ENCODE measurements around the gene AADAT.
"Not testable (repeated sequence)": the region's sequence is repeated elsewhere in the genome, so short reads cannot be mapped to it uniquely, and the experiment has no call there.

AADAT gene

GRCh38 chr4:170089668-170090351 is at the start of gene AADAT:
AADAT (minus strand) TSS chr4:170089956; CDS start chr4:170089690, 266 bp downstream.
- no peaks in the 10 kb centered on the region for H3K27me3 ChIP-seq (ENCODE audit: control insufficient read depth in 1 of 2, insufficient read depth in 2 of 2, low read length in 2 of 2)
- H3K36me3 ChIP-seq (ENCODE audit: control insufficient read depth in 2 of 2, insufficient read depth in 2 of 2, low read length in 2 of 2), result peaks cover 0 to under 1% of the 10 kb centered on the region in 2 donors
- peak within 1 kb of the TSS; percentile 89 to 96 for H3K4me3 ChIP-seq (ENCODE audit: low read length in 2 of 2)
- H3K27ac ChIP-seq (ENCODE audit: low read length), result peak within 1 kb of the TSS; percentile 2
- H3K9me3 ChIP-seq (ENCODE audit: control insufficient read depth in 2 of 2, low read length in 2 of 2), result no peaks in the 10 kb centered on the region
- peaks cover 12% of the 10 kb centered on the region for H3K4me1 ChIP-seq (ENCODE audit: control insufficient read depth, insufficient read depth, low read length)
- peak within 1 kb of the TSS; percentile 65 to 80 for H3K9ac ChIP-seq (ENCODE audit: low read length in 2 of 2)

GRCh38 chr4:170138580-170139194 is 48.9 kb upstream of the AADAT start:
- no peaks in the 10 kb centered on the region for H3K4me1 ChIP-seq (ENCODE audit: control insufficient read depth, insufficient read depth, low read length)
- H3K27me3 ChIP-seq (ENCODE audit: control insufficient read depth in 1 of 2, insufficient read depth in 2 of 2, low read length in 2 of 2), result no peaks in the 10 kb centered on the region
- no peak overlapping the region for H3K4me3 ChIP-seq (ENCODE audit: low read length in 2 of 2)
- H3K9me3 ChIP-seq (ENCODE audit: control insufficient read depth in 2 of 2, low read length in 2 of 2), result peaks cover 0 to 6% of the 10 kb centered on the region in 2 donors
- no peaks in the 10 kb centered on the region for H3K36me3 ChIP-seq (ENCODE audit: control insufficient read depth in 2 of 2, insufficient read depth in 2 of 2, low read length in 2 of 2)
- no peak overlapping the region for H3K9ac ChIP-seq (ENCODE audit: low read length in 2 of 2)
- H3K27ac ChIP-seq (ENCODE audit: low read length), result no peak overlapping the region

GRCh38 chr4:170137927-170138326 is 48.2 kb upstream of the AADAT start:
- no peak overlapping the region for H3K27ac ChIP-seq (ENCODE audit: low read length)
- no peak overlapping the region for H3K4me3 ChIP-seq (ENCODE audit: low read length in 2 of 2)
- H3K9me3 ChIP-seq (ENCODE audit: control insufficient read depth in 2 of 2, low read length in 2 of 2), result peaks cover 6 to 7% of the 10 kb centered on the region in 2 donors
- H3K36me3 ChIP-seq (ENCODE audit: control insufficient read depth in 2 of 2, insufficient read depth in 2 of 2, low read length in 2 of 2), result no peaks in the 10 kb centered on the region
- no peaks in the 10 kb centered on the region for H3K27me3 ChIP-seq (ENCODE audit: control insufficient read depth in 1 of 2, insufficient read depth in 2 of 2, low read length in 2 of 2)
- H3K9ac ChIP-seq (ENCODE audit: low read length in 2 of 2), result no peak overlapping the region
- no peaks in the 10 kb centered on the region for H3K4me1 ChIP-seq (ENCODE audit: control insufficient read depth, insufficient read depth, low read length)

- peaks cover 6 to 9% of the 10 kb centered on the region in 2 donors for H3K9me3 ChIP-seq (ENCODE audit: control insufficient read depth in 2 of 2, low read length in 2 of 2)
- H3K9ac ChIP-seq (ENCODE audit: low read length in 2 of 2), result no peak overlapping the region
- H3K27ac ChIP-seq (ENCODE audit: low read length), result no peak overlapping the region
- H3K36me3 ChIP-seq (ENCODE audit: control insufficient read depth in 2 of 2, insufficient read depth in 2 of 2, low read length in 2 of 2), result no peaks in the 10 kb centered on the region
- no peak overlapping the region for H3K4me3 ChIP-seq (ENCODE audit: low read length in 2 of 2)
- H3K4me1 ChIP-seq (ENCODE audit: control insufficient read depth, insufficient read depth, low read length), result no peaks in the 10 kb centered on the region
- no peaks in the 10 kb centered on the region for H3K27me3 ChIP-seq (ENCODE audit: control insufficient read depth in 1 of 2, insufficient read depth in 2 of 2, low read length in 2 of 2)
These were observed 47.7 kb upstream of the AADAT start for GRCh38 chr4:170137466-170137865.

- no peak overlapping the region for H3K9ac ChIP-seq (ENCODE audit: low read length in 2 of 2)
- H3K27ac ChIP-seq (ENCODE audit: low read length), result no peak overlapping the region
These were observed 45.1 kb upstream of the AADAT start for GRCh38 chr4:170134821-170135220.

GRCh38 chr4:170128219-170128804 is 38.6 kb upstream of the AADAT start:
- H3K27ac ChIP-seq (ENCODE audit: low read length), result no peak overlapping the region
- H3K9me3 ChIP-seq (ENCODE audit: control insufficient read depth in 2 of 2, low read length in 2 of 2), result peaks cover 0 to 8% of the 10 kb centered on the region in 2 donors
- no peaks in the 10 kb centered on the region for H3K27me3 ChIP-seq (ENCODE audit: control insufficient read depth in 1 of 2, insufficient read depth in 2 of 2, low read length in 2 of 2)
- H3K4me3 ChIP-seq (ENCODE audit: low read length in 2 of 2), result no peak overlapping the region
- H3K9ac ChIP-seq (ENCODE audit: low read length in 2 of 2), result no peak overlapping the region
- H3K4me1 ChIP-seq (ENCODE audit: control insufficient read depth, insufficient read depth, low read length), result no peaks in the 10 kb centered on the region
- no peaks in the 10 kb centered on the region for H3K36me3 ChIP-seq (ENCODE audit: control insufficient read depth in 2 of 2, insufficient read depth in 2 of 2, low read length in 2 of 2)

More at GRCh38 chr4:170134821-170135220, 45.1 kb upstream of the AADAT start:
- H3K27me3 ChIP-seq (ENCODE audit: control insufficient read depth in 1 of 2, insufficient read depth in 2 of 2, low read length in 2 of 2), result no peaks in the 10 kb centered on the region
- no peak overlapping the region for H3K4me3 ChIP-seq (ENCODE audit: low read length in 2 of 2)
- no peaks in the 10 kb centered on the region for H3K4me1 ChIP-seq (ENCODE audit: control insufficient read depth, insufficient read depth, low read length)
- peaks cover 6 to 10% of the 10 kb centered on the region in 2 donors for H3K9me3 ChIP-seq (ENCODE audit: control insufficient read depth in 2 of 2, low read length in 2 of 2)
- H3K36me3 ChIP-seq (ENCODE audit: control insufficient read depth in 2 of 2, insufficient read depth in 2 of 2, low read length in 2 of 2), result no peaks in the 10 kb centered on the region

- Histone ChIP-seq H3K27ac (ENCODE audit: low read length) (no peak overlapping the region), H3K36me3 (ENCODE audit: control insufficient read depth in 2 of 2, insufficient read depth in 2 of 2, low read length in 2 of 2) (no peaks in the 10 kb centered on the region), H3K4me3 (ENCODE audit: low read length in 2 of 2) (no peak overlapping the region), H3K4me1 (ENCODE audit: control insufficient read depth, insufficient read depth, low read length) (no peaks in the 10 kb centered on the region), H3K9ac (ENCODE audit: low read length in 2 of 2) (no peak overlapping the region), H3K9me3 (ENCODE audit: control insufficient read depth in 2 of 2, low read length in 2 of 2) (peaks cover 0 to 3% of the 10 kb centered on the region in 2 donors), H3K27me3 (ENCODE audit: control insufficient read depth in 1 of 2, insufficient read depth in 2 of 2, low read length in 2 of 2) (no peaks in the 10 kb centered on the region)
These were observed 38.0 kb upstream of the AADAT start for GRCh38 chr4:170127758-170128157.

GRCh38 chr4:170124406-170124805 is 34.6 kb upstream of the AADAT start:
- H3K4me3 ChIP-seq (ENCODE audit: low read length in 2 of 2), result no peak overlapping the region
- no peak overlapping the region for H3K9ac ChIP-seq (ENCODE audit: low read length in 2 of 2)
- no peaks in the 10 kb centered on the region for H3K27me3 ChIP-seq (ENCODE audit: control insufficient read depth in 1 of 2, insufficient read depth in 2 of 2, low read length in 2 of 2)
- H3K36me3 ChIP-seq (ENCODE audit: control insufficient read depth in 2 of 2, insufficient read depth in 2 of 2, low read length in 2 of 2), result no peaks in the 10 kb centered on the region
- no peaks in the 10 kb centered on the region for H3K9me3 ChIP-seq (ENCODE audit: control insufficient read depth in 2 of 2, low read length in 2 of 2)
- H3K27ac ChIP-seq (ENCODE audit: low read length), result no peak overlapping the region
- no peaks in the 10 kb centered on the region for H3K4me1 ChIP-seq (ENCODE audit: control insufficient read depth, insufficient read depth, low read length)

- no peaks in the 10 kb centered on the region for H3K36me3 ChIP-seq (ENCODE audit: control insufficient read depth in 2 of 2, insufficient read depth in 2 of 2, low read length in 2 of 2)
- no peaks in the 10 kb centered on the region for H3K4me1 ChIP-seq (ENCODE audit: control insufficient read depth, insufficient read depth, low read length)
- no peak overlapping the region for H3K27ac ChIP-seq (ENCODE audit: low read length)
- no peak overlapping the region for H3K9ac ChIP-seq (ENCODE audit: low read length in 2 of 2)
- H3K27me3 ChIP-seq (ENCODE audit: control insufficient read depth in 1 of 2, insufficient read depth in 2 of 2, low read length in 2 of 2), result no peaks in the 10 kb centered on the region
- no peak overlapping the region for H3K4me3 ChIP-seq (ENCODE audit: low read length in 2 of 2)
- H3K9me3 ChIP-seq (ENCODE audit: control insufficient read depth in 2 of 2, low read length in 2 of 2), result no peaks in the 10 kb centered on the region
These were observed 32.5 kb upstream of the AADAT start for GRCh38 chr4:170122252-170122651.

- Histone ChIP-seq H3K9ac (ENCODE audit: low read length in 2 of 2) (no peak overlapping the region), H3K4me1 (ENCODE audit: control insufficient read depth, insufficient read depth, low read length) (no peaks in the 10 kb centered on the region), H3K4me3 (ENCODE audit: low read length in 2 of 2) (no peak overlapping the region), H3K9me3 (ENCODE audit: control insufficient read depth in 2 of 2, low read length in 2 of 2) (no peaks in the 10 kb centered on the region), H3K36me3 (ENCODE audit: control insufficient read depth in 2 of 2, insufficient read depth in 2 of 2, low read length in 2 of 2) (no peaks in the 10 kb centered on the region), H3K27me3 (ENCODE audit: control insufficient read depth in 1 of 2, insufficient read depth in 2 of 2, low read length in 2 of 2) (peaks cover 0 to 2% of the 10 kb centered on the region in 2 donors), H3K27ac (ENCODE audit: low read length) (no peak overlapping the region)
These were observed 24.9 kb upstream of the AADAT start for GRCh38 chr4:170114636-170115035.

GRCh38 chr4:170114183-170114582 is 24.4 kb upstream of the AADAT start:
- H3K4me1 ChIP-seq (ENCODE audit: control insufficient read depth, insufficient read depth, low read length); H3K27ac ChIP-seq (ENCODE audit: low read length); H3K4me3 ChIP-seq (ENCODE audit: low read length in 2 of 2); H3K9ac ChIP-seq (ENCODE audit: low read length in 2 of 2); H3K27me3 ChIP-seq (ENCODE audit: control insufficient read depth in 1 of 2, insufficient read depth in 2 of 2, low read length in 2 of 2); H3K36me3 ChIP-seq (ENCODE audit: control insufficient read depth in 2 of 2, insufficient read depth in 2 of 2, low read length in 2 of 2); H3K9me3 ChIP-seq (ENCODE audit: control insufficient read depth in 2 of 2, low read length in 2 of 2): not testable (repeated sequence)
